H1 (cell line): Measurements from ENCODE around the gene DCAF7. TPM values are rescaled to one million over a fixed set of nuclear protein-coding genes. Genes with fewer than 3 reads are reported as not detected.

ENCODE experiments used
- CTCF ChIA-PET: fragments of 300-600 bp; sonication (Branson Sonifier 250); formaldehyde crosslinking; loops from one replicate; lab custom pipeline; 2021; ENCODE audit not compliant: partially characterized antibody; lab: Charles Lee
- POLR2A ChIA-PET: fragments of 300-600 bp; sonication (Branson Sonifier 250); formaldehyde crosslinking; loops from one replicate; lab custom pipeline; 2021; ENCODE audit warnings: inconsistent platforms; ENCODE audit not compliant: partially characterized antibody; lab: Charles Lee
- DNase-seq, 2 experiments: peaks; one replicate each; pipeline versions ENCODE4 v3.0.0 to v3.0.0-alpha.2; 2010 to 2022; ENCODE audit warnings: low spot score in 2 of 2, low read depth in 1 of 2, mixed read lengths in 1 of 2
- FAIRE-seq: peaks from 2 replicates; lab custom pipeline; 2011; peaks lifted over from hg19 to GRCh38; lab: Jason Lieb, UNC
- H2AFZ ChIP-seq: 2 replicates; pipeline ENCODE4 v1.8.1; 2012; ENCODE audit warnings: low read length, inconsistent platforms
- H2AK5ac ChIP-seq: 2 replicates; pipeline ENCODE4 v1.6.1; 2013; ENCODE audit warnings: low read depth, low read length
- H2BK120ac ChIP-seq: replicated peaks from 2 replicates; pipeline ENCODE3; 2013; ENCODE audit warnings: low read depth, low read length, inconsistent platforms
- H2BK12ac ChIP-seq: 2 replicates; pipeline ENCODE4 v1.6.1; 2013; ENCODE audit warnings: low read depth, low read length
- H2BK15ac ChIP-seq: 2 replicates; pipeline ENCODE4 v1.6.1; 2013; ENCODE audit warnings: low read length
- H2BK20ac ChIP-seq: 2 replicates; pipeline ENCODE4 v1.6.1; 2013; ENCODE audit warnings: low read length
- H2BK5ac ChIP-seq: 2 replicates; pipeline ENCODE4 v1.6.1; 2013; ENCODE audit warnings: low read depth, low read length
- H3K14ac ChIP-seq: 2 replicates; pipeline ENCODE4 v1.6.1; 2013; ENCODE audit warnings: inconsistent platforms; ENCODE audit not compliant: insufficient read length
- H3K18ac ChIP-seq: 2 replicates; pipeline ENCODE4 v1.6.1; 2013; ENCODE audit warnings: low read length; ENCODE audit errors: extremely low read depth
- H3K23ac ChIP-seq: 2 replicates; pipeline ENCODE4 v1.6.1; 2013; ENCODE audit warnings: inconsistent platforms; ENCODE audit not compliant: insufficient read length
- H3K23me2 ChIP-seq: 2 replicates; pipeline ENCODE4 v1.6.1; 2013; ENCODE audit warnings: low read depth, low read length
- H3K27ac ChIP-seq: 2 replicates; pipeline ENCODE4 v1.6.1; 2011; ENCODE audit warnings: low read depth, low read length, inconsistent platforms
- H3K27me3 ChIP-seq, 4 experiments: replicated peaks in 1 of 4; 1 replicate in 1 of 4; 2 replicates in 3 of 4; pipeline versions ENCODE4 v1.6.1 to v1.8.1; 2011 to 2013; ENCODE audit warnings: low read length in 3 of 4, mild to moderate bottlenecking in 3 of 4, inconsistent platforms in 2 of 4, mixed read lengths in 2 of 4, moderate library complexity in 1 of 4; ENCODE audit not compliant: control insufficient read depth in 3 of 4, insufficient read depth in 3 of 4; ENCODE audit errors: extremely low read depth in 1 of 4
- H3K36me3 ChIP-seq, 4 experiments: 2 replicates each; pipeline versions ENCODE4 v1.6.1 to v1.8.1; 2011 to 2013; ENCODE audit warnings: mild to moderate bottlenecking in 4 of 4, low read length in 3 of 4, moderate library complexity in 2 of 4, control low read depth in 1 of 4, inconsistent platforms in 1 of 4; ENCODE audit not compliant: insufficient read depth in 4 of 4, control insufficient read depth in 2 of 4
- H3K4ac ChIP-seq: replicated peaks from 2 replicates; pipeline ENCODE3; 2013; ENCODE audit warnings: low read length, low read depth, mixed read lengths, inconsistent platforms; ENCODE audit not compliant: insufficient read length
- H3K4me1 ChIP-seq, 4 experiments: replicated peaks in 1 of 4; 1 replicate in 1 of 4; 2 replicates in 3 of 4; pipeline versions ENCODE4 v1.6.1 to v1.8.1; 2011 to 2013; ENCODE audit warnings: low read length in 3 of 4, inconsistent platforms in 2 of 4, mixed read lengths in 1 of 4; ENCODE audit not compliant: insufficient read depth in 4 of 4, control insufficient read depth in 3 of 4
- H3K4me2 ChIP-seq, 2 experiments: 2 replicates each; pipeline versions ENCODE4 v1.6.1 to v1.8.1; 2011 to 2013; ENCODE audit warnings: low read depth in 2 of 2, low read length in 2 of 2, control low read depth in 1 of 2, inconsistent platforms in 1 of 2, mild to moderate bottlenecking in 1 of 2; ENCODE audit not compliant: insufficient read depth in 1 of 2
- H3K4me3 ChIP-seq, 4 experiments: fragments of 200-600, 300-600 bp in 1 of 4; sonication (generic), shearing (Covaris generic), sonication (Bioruptor Twin) in 1 of 4; 2 replicates each; pipeline versions ENCODE4 v1.5.1 to v1.8.1; 2011 to 2016; ENCODE audit warnings: low read length in 4 of 4, low read depth in 3 of 4, control low read depth in 2 of 4, inconsistent platforms in 2 of 4, mild to moderate bottlenecking in 2 of 4, mixed read lengths in 1 of 4, moderate library complexity in 1 of 4; ENCODE audit not compliant: insufficient read depth in 2 of 4; ENCODE audit errors: extremely low read depth in 1 of 4
- H3K56ac ChIP-seq: replicated peaks from 2 replicates; pipeline ENCODE3; 2013; ENCODE audit warnings: low read depth, mild to moderate bottlenecking, mixed read lengths, low read length, inconsistent platforms; ENCODE audit not compliant: insufficient read length
- H3K79me1 ChIP-seq: 2 replicates; pipeline ENCODE4 v1.6.1; 2013; ENCODE audit warnings: low read depth, low read length, control low read depth
- H3K79me2 ChIP-seq, 2 experiments: 2 replicates each; pipeline versions ENCODE4 v1.6.1 to v1.8.1; 2012 to 2013; ENCODE audit warnings: low read length in 2 of 2, mild to moderate bottlenecking in 2 of 2, inconsistent platforms in 1 of 2; ENCODE audit not compliant: insufficient read depth in 2 of 2, control insufficient read depth in 1 of 2
- H3K9ac ChIP-seq, 4 experiments: replicated peaks in 1 of 4; 1 replicate in 1 of 4; 2 replicates in 3 of 4; pipeline versions ENCODE4 v1.6.1 to v1.8.1; 2011 to 2013; ENCODE audit warnings: low read depth in 3 of 4, low read length in 3 of 4, control low read depth in 2 of 4, mild to moderate bottlenecking in 2 of 4, moderate library complexity in 2 of 4, inconsistent platforms in 1 of 4; ENCODE audit errors: extremely low read depth in 1 of 4
- H3K9me3 ChIP-seq, 2 experiments: 2 replicates each; pipeline versions ENCODE4 v1.6.1 to v1.8.1; 2012 to 2013; ENCODE audit warnings: mild to moderate bottlenecking in 2 of 2, moderate library complexity in 2 of 2, control low read depth in 1 of 2, inconsistent platforms in 1 of 2, low read depth in 1 of 2, low read length in 1 of 2, mixed read lengths in 1 of 2; ENCODE audit not compliant: insufficient read depth in 2 of 2
- H4K20me1 ChIP-seq, 2 experiments: replicated peaks in 1 of 2; 2 replicates each; pipeline versions ENCODE3 to v1.8.1; 2011 to 2013; ENCODE audit warnings: inconsistent platforms in 2 of 2, low read length in 2 of 2, mild to moderate bottlenecking in 1 of 2; ENCODE audit not compliant: insufficient read depth in 2 of 2, control insufficient read depth in 1 of 2
- H4K5ac ChIP-seq: 2 replicates; pipeline ENCODE4 v1.6.1; 2013; ENCODE audit warnings: low read length, low read depth, mixed read lengths, inconsistent platforms; ENCODE audit not compliant: insufficient read length
- H4K8ac ChIP-seq: 2 replicates; pipeline ENCODE4 v1.8.0; 2013; ENCODE audit warnings: mild to moderate bottlenecking, moderate library complexity, low read length, inconsistent platforms; ENCODE audit not compliant: insufficient read depth; ENCODE audit errors: extremely low read depth
- H4K91ac ChIP-seq: replicated peaks from 2 replicates; pipeline ENCODE3; 2013; ENCODE audit warnings: low read length, mixed read lengths, inconsistent platforms; ENCODE audit not compliant: insufficient read length
- CBX5 ChIP-seq: fragments of 300-800, 300-1000 bp; sonication (generic); IDR thresholded peaks from 2 replicates; pipeline ENCODE4 v1.7.1; 2016; ENCODE audit warnings: antibody characterized with exemption, low read length, low read depth
- CTCF ChIP-seq, 3 experiments: IDR thresholded peaks; 1 replicate in 2 of 3; 2 replicates in 1 of 3; pipeline versions ENCODE4 v1.5.1 to v1.6.1; 2011; ENCODE audit warnings: low read length in 3 of 3, mild to moderate bottlenecking in 3 of 3, inconsistent platforms in 2 of 3, low read depth in 1 of 3, moderate library complexity in 1 of 3; ENCODE audit not compliant: insufficient read depth in 1 of 3; ENCODE audit errors: control extremely low read depth in 1 of 3
- JUND ChIP-seq: IDR thresholded peaks from 2 replicates; pipeline ENCODE4 v1.6.1; 2011; ENCODE audit warnings: mild to moderate bottlenecking, improper control_type of control experiment, low read length
- PHF8 ChIP-seq: fragments of 200-600 bp; sonication (generic); conservative IDR thresholded peaks from 2 replicates; pipeline ENCODE4 v1.7.1; 2012; ENCODE audit warnings: low read depth, mild to moderate bottlenecking, inconsistent platforms, low read length, moderate library complexity
- POU5F1 ChIP-seq: IDR thresholded peaks from 2 replicates; pipeline ENCODE4 v1.6.1; 2011; ENCODE audit warnings: low read depth, mild to moderate bottlenecking, low read length, moderate library complexity
- SAP30 ChIP-seq: fragments of 300-600 bp; sonication (generic); IDR thresholded peaks from 2 replicates; pipeline ENCODE4 v1.7.1; 2012; ENCODE audit warnings: low read length, moderate library complexity, mild to moderate bottlenecking, inconsistent platforms; ENCODE audit not compliant: insufficient read depth, insufficient replicate concordance
- TAF1 ChIP-seq: IDR thresholded peaks from 2 replicates; pipeline ENCODE4 v1.6.1; 2011; ENCODE audit warnings: mild to moderate bottlenecking, low read depth, low read length
- TEAD4 ChIP-seq: IDR thresholded peaks from 2 replicates; pipeline ENCODE4 v1.6.1; 2012; ENCODE audit warnings: low read depth, low read length, inconsistent platforms, mixed read lengths
- YY1 ChIP-seq: IDR thresholded peaks from 2 replicates; pipeline ENCODE4 v1.6.1; 2011; ENCODE audit warnings: low read depth, mild to moderate bottlenecking, low read length
- ZNF274 ChIP-seq: IDR thresholded peaks from 2 replicates; pipeline ENCODE4 v1.7.0; 2012; ENCODE audit warnings: low read length, borderline replicate concordance; ENCODE audit errors: extremely low read depth
- WGBS, 2 experiments: shearing (Covaris generic) in 1 of 2; methylation state at CpG; one replicate each; pipeline versions ENCODE4 v1.1.6 to v1.1.7; 2013 to 2015; ENCODE audit warnings: low lambda C conversion rate in 2 of 2, mixed read lengths in 2 of 2, inconsistent platforms in 1 of 2, low coverage in 1 of 2, missing lambda C conversion rate in 1 of 2; ENCODE audit not compliant: insufficient replicate concordance in 2 of 2, insufficient coverage in 1 of 2, insufficient read length in 1 of 2; ENCODE audit errors: extremely low coverage in 1 of 2, missing lambda C conversion rate in 1 of 2; 5-methylcytosine and 5-hydroxymethylcytosine counted together
- polyA plus RNA-seq, 7 experiments: library from polyadenylated mRNA; depleted of rRNA in 3 of 7; stranded (reverse) in 5 of 7; unstranded in 2 of 7; fragments of >200 nt in 5 of 7; fragments of 200-250 nt in 2 of 7; gene quantifications; 1 replicate in 5 of 7; 2 replicates in 1 of 7; 4 replicates in 1 of 7; pipeline versions ENCODE4 v1.2.1 to v1.2.3, GENCODE V29; 2011 to 2013; ENCODE audit warnings: missing spikeins in 2 of 7, mixed read lengths in 2 of 7
- total RNA-seq: library from RNA; stranded (reverse); fragmentation: NEBNext Ultra II Directional; extraction: Animal tissue kit (Norgen Biotek cat#: 25700); gene quantifications from 2 replicates; pipeline ENCODE4 v1.2.1, GENCODE V29; 2021

DCAF7 gene
- total and polyA plus RNA-seq, 2 of the 8 experiments (the other 6 are each of a cell fraction or from before 2014, with no cell fraction given) = 74.9 to 94.1 TPM

DNA sequence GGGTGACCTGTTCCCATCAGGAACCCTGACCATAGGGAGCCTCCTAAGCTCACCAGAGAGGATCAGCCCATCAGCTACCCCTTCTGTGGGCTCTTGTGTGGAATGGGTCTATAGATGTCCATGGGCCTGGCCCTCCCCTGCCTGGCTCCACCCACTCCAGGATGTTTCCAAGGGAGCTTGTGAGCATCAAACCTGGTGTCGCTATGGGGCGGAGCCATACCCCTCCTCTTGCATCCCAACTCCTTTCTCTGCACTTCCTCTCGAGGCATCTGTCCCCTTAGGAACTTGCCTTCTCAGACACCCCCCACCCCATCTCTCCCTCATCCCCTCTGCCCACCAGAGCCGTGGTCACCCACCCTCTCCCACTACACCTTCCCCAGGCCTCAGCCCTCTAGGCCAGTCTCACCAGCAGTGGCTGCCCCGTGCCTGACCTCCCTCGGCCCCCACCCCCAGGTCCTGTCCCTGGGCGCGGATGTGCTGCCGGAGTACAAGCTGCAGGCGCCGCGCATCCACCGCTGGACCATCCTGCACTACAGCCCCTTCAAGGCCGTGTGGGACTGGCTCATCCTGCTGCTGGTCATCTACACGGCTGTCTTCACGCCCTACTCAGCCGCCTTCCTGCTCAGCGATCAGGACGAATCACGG lies 16.7 kb upstream of the DCAF7 start:
- Histone ChIP-seq H3K79me2 (no peaks in the 10 kb centered on the region), H2BK5ac (no peak overlapping the region), H4K8ac (no peak overlapping the region), H4K5ac (no peak overlapping the region), H3K4me3 (no peak overlapping the region), H2BK15ac (no peak overlapping the region), H3K23ac (no peak overlapping the region), H2BK120ac (no peak overlapping the region), H3K14ac (no peak overlapping the region), H2BK12ac (no peak overlapping the region), H2AFZ (no peak overlapping the region), H3K27ac (no peak overlapping the region), H3K9ac (no peak overlapping the region), H2AK5ac (no peak overlapping the region), H3K4me1 (peaks cover 0 to 12% (median 3%) of the 10 kb centered on the region in 4 experiments; a peak in 5 of 7 replicates), H3K36me3 (no peaks in the 10 kb centered on the region), H3K23me2 (peaks cover 7% of the 10 kb centered on the region; the same call in 1 of the 2 replicates), H2BK20ac (no peak overlapping the region), H3K56ac (no peak overlapping the region), H3K18ac (peak overlapping the region; percentile 19; the same call in 1 of the 2 replicates), H3K27me3 (peaks cover 0 to 11% (median 6%) of the 10 kb centered on the region in 4 experiments; a peak in 5 of 7 replicates), H4K91ac (no peak overlapping the region), H3K4me2 (no peak overlapping the region), H3K9me3 (no peaks in the 10 kb centered on the region), H3K79me1 (no peaks in the 10 kb centered on the region), H4K20me1 (no peaks in the 10 kb centered on the region), H3K4ac (no peak overlapping the region)
- ChIA-PET POLR2A (no interaction called here), CTCF (interaction anchor here (0.9 kb wide), 1 partner anchor 108 kb away, joined by 3 read pairs; no protein-coding TSS in a partner anchor)
- FAIRE-seq = no peak
- DNase-seq = no peak
- 98% methylated on average over 19 of the region's 20 CpGs; no CpG with 5 or more reads in 1 of the 2 experiments for WGBS, 2 experiments
- TF ChIP-seq PHF8 (no peak), JUND (no peak), TAF1 (no peak), YY1 (no peak), CTCF (IDR thresholded peaks at IDR 0.05; ENCODE audit: control extremely low read depth in 1 of 3, insufficient read depth in 1 of 3, low read depth in 1 of 3, low read length in 3 of 3) (no peak), TEAD4 (no peak), ZNF274 (no peak), CBX5 (no peak), SAP30 (no peak), POU5F1 (no peak)
